Stimulated activated CD4-positive, alpha-beta T cell treated with anti-CD3 and anti-CD28 coated beads, TNF-alpha, amount 100 ng/mL, for 1 hour (primary cell): Measurements from ENCODE around the gene PNPLA7.
"Not testable (repeated sequence)": the region's sequence is repeated elsewhere in the genome, so short reads cannot be mapped to it uniquely, and the experiment has no call there.

ENCODE experiments used
- DNase-seq, 3 donors: peaks; one replicate each; pipeline ENCODE4 v3.0.0-alpha.2; 2020; ENCODE audit warnings: low read depth in 3 of 3, low spot score in 1 of 3

The PNPLA7 gene

DNA sequence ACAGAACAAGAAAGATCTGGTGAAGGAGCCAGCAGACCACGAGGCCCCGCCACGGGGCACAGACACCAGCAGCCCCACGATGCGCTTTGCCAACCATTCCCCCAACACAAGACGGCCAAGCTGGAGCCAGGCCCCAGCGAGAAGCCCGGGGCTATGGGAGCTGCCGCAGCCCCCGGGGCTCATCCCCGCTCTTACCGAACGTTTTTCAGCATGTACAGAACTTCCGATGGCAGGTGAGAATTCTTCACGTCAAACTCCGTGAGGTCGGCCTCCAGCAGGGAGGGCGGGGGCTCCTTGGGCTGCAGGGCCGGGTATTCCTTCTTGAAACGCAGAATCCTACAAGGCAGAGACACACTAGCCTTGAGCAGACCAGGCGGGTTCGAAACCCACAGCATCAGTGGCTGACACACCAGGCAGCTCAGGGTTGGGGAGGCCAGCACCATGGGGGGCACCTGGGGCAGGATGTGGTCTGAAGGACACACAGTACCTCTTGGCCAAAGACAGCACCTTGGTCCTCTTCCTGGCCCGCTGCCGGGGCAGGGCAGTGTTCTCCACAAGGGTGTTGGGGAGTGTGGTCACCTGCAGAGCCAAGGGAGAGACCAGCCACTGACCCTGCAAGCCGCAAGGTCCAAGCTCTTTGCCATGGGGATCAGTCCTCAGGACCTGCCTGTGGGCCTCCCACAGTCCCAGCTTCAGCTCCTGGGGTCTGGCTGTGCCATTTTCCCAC lies 6.8 kb downstream of the PNPLA7 start:
- DNase-seq = no peak

DNA sequence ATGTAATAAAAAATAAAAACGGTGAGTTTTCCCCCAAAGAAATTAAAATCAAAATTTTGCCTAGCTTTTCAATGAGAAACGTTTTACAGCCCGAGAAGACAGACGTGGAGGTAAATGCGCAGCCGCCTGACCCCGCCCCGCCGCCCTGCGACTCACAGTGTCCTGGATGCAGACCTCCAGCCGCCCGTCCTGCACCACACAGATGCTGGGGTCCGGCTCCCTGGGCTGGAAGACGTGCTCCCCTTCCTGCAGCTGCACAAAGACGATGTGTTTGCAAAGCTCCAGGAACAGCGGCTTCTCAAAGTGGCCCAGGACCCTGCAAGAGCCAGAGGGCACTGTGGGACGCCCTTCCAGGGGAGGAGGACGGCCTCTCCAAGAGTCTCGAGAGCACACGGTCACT lies 7.7 kb downstream of the PNPLA7 start:
- no peak for DNase-seq

DNA sequence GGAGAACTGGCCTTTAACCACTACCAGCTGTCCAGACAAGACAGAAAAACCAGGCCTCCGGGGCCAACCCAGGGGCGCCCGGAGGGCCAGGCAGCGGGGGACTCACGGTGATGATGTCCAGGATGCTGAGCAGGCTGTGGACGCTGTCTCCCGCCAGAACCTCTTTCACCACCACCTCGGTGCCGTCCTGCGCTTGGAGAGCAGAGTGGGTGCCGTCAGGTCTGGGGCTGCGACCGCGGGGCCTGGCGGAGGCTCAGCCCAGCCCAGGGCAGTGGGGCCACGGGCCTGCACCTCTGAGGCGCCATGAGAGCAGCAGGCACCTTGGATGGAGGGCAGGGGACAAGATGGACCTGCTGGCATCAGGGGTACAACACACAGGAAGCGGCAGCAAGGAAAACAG lies 9.7 kb downstream of the PNPLA7 start:
- no peak for DNase-seq

DNA sequence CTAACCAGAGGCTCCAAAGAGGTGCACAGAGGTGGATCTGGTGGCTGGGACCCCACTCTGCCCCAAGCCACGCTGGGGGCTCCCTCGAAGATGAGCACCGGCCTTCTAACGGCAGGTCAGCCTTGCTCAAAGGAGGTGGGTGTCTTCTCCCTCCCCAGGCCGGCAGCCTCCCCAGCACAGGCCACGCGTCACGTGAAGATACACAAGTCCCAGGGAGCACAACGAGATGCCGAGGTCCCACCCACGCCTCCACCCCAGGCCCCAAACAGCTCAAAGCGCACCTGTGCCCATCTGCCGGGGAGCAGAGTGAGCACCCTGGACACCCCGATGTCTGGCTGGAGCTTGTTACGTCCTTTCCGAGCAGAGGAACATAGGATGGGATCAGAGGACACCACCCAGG lies 12.1 kb downstream of the PNPLA7 start:
- no peak for DNase-seq

DNA sequence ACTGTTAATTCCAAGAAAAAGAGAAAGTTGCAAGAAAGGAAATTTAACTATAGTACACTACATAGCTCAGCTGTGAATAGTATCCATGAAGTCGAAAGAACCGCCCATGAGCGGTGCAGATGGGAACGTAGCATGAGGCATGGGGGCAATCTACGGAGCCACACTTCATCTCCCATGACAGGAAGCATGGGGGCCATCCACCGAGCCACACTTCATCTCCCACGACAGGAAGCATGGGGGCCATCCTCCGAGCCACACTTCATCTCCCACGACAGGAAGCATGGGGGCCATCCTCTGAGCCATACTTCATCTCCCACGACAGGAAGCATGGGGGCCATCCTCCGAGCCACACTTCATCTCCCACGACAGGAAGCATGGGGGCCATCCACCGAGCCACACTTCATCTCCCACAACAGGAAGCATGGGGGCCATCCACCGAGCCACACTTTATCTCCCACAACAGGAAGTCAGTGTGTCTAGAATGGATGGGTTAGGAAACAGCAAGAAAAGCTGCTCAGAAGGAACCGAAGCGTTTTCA lies 13.5 kb downstream of the PNPLA7 start:
- not testable (repeated sequence) for DNase-seq

DNA sequence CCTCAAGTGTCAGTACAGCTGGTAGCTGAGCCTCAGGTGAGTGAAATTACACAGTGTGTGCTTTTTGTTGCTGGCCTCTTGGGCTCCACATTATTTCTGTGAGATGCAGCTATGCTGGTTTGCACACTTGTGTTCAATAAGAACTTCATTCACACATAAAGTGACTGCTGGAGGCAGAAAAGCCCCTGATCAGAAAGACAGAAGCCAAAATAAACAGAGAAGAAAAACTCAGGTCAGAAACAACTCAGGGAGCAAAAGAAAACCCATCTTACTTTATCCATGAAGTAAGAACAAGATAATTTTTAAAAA lies 15.1 kb downstream of the PNPLA7 start:
- no peak for DNase-seq

DNA sequence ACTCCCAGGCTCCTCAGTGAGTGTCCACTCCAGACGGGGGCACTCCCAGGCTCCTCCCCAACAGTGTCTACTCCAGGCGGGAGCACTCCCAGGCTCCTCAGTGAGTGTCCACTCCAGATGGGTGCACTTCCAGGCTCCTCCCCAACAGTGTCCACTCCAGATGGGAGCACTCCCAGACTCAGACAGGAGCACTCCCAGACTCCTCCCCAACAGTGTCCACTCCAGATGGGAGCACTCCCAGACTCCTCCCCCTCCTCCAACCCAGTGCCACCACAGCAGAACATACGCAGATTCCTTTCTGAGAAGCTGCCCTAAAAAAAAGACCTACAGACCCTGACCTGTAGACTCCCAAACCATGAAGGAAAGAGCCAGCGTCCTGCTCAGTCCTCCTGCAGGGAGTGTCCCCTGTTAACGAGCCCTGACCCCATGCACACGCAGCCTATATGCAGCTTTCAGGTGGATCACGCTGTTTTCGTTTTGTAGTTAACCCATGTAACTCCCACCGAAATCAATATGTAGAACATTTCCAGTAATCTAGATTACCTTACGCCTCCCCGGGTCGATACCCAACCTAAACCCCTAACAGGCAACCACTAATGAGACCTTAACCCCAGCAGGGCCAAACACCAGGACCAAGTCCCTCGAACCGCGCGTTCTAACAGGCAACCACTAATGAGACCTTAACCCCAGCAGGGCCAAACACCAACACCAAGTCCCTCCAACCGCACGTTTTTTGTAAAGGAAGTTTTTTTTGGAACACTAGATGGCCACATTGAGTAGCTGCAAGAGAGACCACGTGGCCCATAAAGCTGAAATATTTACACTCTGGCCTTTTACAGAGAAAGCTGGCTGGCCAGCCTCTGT lies 15.7 kb downstream of the PNPLA7 start:
- DNase-seq = no peak

DNA sequence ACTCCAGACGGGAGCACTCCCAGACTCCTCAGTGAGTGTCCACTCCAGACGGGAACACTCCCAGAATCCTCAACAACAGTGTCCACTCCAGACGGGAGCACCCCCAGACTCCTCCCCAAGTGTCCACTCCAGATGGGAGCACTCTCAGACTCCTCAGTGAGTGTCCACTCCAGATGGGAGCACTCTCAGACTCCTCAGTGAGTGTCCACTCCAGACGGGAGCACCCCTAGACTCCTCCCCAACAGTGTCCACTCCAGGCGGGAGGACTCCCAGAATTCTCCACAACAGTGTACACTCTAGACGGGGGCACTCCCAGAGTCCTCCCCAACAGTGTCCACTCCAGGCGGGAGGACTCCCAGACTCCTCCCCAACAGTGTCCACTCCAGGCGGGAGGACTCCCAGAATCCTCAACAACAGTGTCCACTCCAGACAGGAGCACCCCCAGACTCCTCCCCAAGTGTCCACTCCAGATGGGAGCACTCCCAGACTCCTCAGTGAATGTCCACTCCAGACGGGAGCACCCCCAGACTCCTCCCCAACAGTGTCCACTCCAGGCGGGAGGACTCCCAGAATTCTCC lies 17.2 kb downstream of the PNPLA7 start:
- not testable (repeated sequence) for DNase-seq

DNA sequence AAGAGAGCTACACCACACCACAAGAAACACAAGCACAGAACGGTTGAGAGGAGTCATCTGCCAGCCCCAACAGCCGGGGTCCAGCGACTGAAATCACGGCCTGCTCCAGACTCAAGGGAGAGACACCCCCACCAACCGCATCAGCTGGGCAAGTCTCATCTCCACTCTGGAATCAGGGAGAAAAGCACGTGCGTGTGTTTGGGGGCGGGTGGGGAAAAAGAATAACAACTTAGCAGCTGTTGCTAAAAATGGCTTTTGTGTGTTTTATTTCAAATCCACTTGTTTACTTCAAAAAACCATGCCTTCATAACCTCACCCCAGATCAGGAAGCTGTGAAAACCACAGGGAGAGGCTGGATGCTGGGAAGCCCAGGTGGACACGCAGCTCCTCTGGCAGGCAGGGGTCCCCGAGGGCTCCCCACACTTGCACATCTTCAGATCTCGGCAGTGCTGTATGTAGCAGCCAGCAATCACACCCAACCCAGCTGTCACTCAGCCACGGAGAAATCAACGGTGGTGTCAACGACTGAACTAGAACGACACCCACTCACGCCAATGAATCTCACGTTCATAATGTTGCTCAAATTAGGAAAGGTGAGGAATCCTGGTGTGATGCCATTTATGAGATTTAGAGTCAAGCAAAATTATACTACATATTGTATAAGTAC lies 19.0 kb downstream of the PNPLA7 start:
- DNase-seq = no peak

DNA sequence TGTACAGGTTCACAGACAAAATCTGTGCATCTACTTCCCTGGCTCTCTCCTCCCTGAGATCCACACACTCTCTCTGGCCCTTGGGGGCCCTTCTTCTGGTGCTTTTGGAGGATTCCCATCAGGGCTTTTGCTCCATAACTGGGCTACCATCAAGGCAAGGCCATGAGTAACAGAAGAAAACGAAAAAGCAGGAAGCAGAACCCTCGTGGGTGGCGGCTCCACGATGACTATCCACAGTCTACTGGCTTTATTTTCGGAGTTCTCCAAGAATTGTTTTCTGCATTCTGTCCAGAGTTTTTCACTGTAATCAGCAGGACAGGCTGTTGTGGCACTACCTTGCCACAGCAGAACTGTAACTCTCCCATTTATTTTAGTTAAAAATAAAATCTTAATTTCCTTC lies 19.9 kb downstream of the PNPLA7 start:
- no peak for DNase-seq

DNA sequence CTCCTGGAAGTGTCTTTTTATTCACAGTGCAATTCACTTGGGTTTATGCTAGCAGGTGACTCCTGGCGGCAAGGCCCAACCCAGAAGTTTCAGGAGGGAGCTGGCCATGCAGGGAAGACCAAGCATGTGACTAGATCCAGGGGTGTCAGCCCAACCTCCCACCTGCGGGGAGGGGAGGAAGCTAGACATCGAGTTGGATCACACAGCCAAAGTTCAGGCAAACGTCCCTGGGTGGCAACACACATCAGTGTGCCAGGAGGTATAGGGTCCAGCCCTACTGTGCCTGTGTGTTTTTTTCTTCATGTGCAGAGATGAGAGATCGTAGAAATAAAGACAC lies 25.3 kb downstream of the PNPLA7 start:
- no peak for DNase-seq

DNA sequence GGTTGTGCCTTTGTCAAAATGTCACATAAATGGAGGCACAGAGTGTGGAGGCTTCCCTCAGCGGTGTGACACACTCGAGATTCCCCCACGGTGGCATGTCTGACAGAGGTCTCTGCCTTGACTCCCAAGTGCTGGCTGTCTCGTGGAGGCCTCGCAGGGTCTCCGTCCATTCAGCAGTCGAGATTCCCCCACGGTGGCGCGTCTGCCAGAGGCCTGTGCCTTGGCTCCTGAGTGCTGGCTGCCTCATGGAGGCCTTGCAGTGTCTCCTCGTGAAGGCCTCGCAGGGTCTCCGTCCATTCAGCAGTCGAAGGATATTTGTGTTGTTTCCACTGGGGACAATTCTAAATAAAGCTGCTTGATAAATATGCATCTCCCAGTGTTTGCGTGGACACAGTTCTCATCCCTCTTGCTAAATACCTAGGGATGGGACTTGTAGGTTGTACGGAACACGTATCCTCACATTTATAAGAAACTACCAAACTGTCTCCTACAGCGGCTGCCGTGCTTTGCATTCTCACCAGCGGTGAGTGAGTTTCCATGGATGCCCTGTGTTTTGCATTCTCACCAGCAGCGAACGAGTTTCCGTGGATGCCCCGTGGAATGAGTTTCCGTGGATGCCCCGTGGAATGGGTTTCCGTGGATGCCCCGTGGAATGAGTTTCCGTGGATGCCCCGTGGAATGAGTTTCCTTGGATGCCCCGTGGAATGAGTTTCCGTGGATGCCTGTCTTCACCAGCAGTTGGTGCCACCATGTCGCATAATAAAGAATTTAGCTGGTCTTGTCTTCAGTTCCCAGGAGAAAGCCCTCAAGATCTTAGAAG lies 25.8 kb downstream of the PNPLA7 start:
- no peak for DNase-seq

DNA sequence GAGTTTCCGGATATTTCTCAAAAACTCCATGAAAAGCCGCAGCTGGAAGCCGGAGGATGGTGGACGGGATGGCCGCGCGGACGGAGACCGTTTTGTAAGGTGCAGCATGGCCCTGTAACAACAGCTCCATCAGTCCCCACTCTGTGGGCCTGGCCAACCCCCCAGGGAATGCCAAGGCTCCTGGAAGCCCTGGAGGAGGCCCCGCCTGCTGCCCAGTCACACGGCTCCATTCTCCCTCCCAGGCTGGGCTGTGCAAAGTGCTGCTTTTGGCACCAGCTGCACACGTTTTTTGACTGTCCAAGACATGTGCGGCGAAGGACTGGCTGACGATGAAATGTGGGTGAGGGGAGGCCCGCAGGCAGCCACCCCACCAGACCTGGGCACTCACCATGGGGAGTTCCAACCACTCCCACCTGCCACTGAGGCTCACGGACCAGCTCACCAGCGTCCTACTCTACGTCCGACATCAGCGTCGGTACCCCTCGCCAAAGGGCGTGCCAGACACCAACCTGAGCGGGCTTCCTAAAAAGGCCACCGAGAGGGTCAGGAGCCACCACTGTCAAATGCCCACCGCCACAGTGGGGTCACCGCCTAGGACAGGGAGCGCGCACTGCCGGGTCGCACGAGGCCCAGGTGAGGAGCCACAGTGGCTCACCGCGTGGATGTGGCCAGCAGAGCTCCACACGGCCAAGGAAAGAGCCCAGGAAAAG lies 27.3 kb downstream of the PNPLA7 start:
- no peak for DNase-seq

DNA sequence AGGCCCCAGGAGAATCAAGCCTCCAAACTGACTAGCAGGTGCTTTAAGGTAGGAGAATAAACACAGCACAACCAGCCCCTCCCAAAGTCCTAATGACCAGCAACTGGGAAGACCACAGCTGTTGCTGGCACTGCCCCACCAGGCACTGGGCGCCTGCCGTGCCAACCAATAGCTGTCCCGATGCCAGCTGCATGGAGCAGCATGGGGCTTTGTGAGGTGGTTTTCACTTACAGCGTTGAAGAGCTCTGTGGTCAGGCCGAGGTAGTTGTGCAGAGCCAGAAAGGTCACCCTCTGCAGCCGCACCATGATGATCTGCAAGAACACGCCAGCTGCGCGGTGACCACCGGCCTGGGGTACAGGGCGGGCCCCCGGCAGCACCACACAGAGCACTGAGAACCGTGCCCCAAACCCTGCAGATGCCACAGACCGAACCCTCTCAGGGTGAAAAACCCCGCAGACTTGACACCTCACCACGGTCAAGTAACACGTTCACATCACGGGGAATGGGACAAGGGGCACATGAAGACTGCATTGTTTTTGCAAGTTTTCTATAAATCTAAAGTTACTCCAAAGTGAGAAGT lies 28.7 kb downstream of the PNPLA7 start:
- no peak for DNase-seq

DNA sequence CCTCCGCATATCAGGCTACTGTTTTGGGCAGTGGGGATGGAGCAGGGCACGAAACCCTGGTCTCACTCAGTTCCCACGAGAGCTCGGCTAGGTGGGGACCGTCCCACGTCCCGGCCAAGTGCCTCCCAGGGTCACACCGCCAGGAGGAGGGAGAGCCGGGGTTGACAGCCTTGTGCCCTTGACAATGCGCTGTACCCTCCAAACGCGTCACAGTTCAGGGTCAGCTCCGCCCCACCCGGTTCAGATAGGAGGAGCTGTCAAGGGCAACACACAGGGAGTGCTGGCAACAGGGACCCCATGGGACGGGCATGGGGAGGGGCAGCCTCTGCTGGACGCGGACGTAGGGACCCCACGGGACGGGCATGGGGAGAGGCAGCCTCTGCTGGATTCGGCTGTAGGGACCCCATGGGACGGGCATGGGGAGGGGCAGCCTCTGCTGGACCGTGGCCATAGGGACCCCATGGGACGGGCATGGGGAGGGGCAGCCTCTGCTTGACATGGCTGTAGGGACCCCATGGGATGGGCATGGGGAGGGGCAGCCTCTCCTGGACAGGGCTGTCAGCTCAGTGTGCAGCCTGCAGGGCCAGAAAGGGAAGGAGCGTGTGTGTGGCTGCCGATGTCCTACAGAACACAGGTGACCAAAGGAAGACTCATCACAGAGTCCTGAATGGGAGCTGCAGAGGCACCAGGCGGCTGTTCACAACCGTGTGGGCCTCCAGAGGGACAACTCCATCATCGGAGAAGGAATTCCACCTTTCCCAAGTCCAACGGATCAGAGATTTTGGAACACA lies 29.4 kb downstream of the PNPLA7 start:
- no peak for DNase-seq

DNA sequence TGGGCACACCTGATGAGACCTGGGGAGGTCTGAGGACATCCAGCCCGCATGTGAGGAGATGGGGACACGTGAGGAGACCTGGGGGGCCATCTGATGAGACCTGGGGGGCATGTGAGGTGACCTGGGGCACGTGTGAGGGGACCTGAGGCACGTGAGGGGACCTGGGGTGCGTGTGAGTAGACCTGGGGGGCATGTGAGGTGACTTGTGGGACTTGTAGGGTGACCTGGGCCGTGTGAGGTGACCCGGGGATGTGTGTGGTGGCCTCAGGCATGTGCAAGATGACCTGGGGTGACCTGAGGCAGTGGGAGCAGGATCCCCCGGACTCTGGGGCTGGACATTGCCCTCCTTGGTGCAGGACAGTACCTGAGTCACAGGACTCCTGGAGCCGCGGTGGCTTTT lies 30.6 kb downstream of the PNPLA7 start:
- no peak for DNase-seq

DNA sequence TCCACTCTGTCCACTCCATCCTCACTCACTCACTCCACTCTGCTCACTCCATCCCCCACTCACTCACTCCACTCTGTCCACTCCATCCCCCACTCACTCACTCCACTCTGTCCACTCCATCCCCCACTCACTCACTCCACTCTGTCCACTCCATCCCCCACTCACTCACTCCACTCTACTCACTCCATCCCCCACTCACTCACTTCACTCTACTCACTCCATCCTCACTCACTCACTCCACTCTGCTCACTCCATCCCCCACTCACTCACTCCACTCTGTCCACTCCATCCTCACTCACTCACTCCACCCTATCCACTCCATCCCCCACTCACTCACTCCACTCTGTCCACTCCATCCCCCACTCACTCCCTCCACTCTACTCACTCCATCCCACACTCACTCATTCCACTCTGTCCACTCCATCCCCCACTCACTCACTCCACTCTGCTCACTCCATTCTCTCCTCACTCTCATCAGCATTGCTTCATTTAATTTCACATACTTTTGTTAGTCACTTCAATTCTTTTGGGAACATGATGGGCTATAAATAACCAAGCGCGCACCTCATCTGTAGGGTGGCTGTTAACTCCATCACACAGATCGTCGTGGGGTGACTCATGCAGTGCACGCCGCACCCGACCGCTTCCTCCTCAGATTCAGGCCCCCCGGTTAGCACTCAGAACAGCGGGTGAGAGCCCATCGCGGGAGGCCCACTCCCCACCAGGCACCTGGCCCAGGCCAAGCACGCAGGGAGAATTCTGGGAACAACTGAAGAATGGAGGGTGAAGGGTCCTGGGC lies 31.3 kb downstream of the PNPLA7 start:
- not testable (repeated sequence) for DNase-seq
